ENCODE results near the gene PKD1L1. TPM values are rescaled to one million over a fixed set of nuclear protein-coding genes. Genes with fewer than 3 reads are reported as not detected.

The PKD1L1 gene
- total RNA-seq, 4 donors from 2014 or later: 0.41 to 37.4 (median 17.5) TPM

GRCh38 chr7:47957156-47957555, 8.9 kb upstream of the PKD1L1 start:
- in situ Hi-C loops (cut with MboI; ENCODE audit: low pct_ligation_motif_present in 1 of 4, low pct_unique_long_range_greater_than_20kb in 1 of 4, low sequenced_read_pairs in 3 of 4): no loop called here

GRCh38 chr7:47956220-47956619, 8.0 kb upstream of the PKD1L1 start:
- in situ Hi-C loops (cut with MboI; ENCODE audit: low pct_ligation_motif_present in 1 of 4, low pct_unique_long_range_greater_than_20kb in 1 of 4, low sequenced_read_pairs in 3 of 4): no loop called here
- H3K27ac ChIP-seq: no peak overlapping the region
- peaks cover 0 to 6% (median 2%) of the 10 kb centered on the region in 4 donors for H3K4me1 ChIP-seq
- TF ChIP-seq EP300 (IDR thresholded peaks at IDR 0.05; ENCODE audit: low read depth) (no peak), POLR2A (IDR thresholded peaks at IDR 0.05) (no peak), CTCF (IDR thresholded peaks at IDR 0.05) (no peak), POLR2AphosphoS5 (IDR thresholded peaks at IDR 0.05) (no peak)
- WGBS, 2 donors (ENCODE audit: low coverage in 1 of 2): 92 to 96% methylated on average over 4 to 6 of the region's 6 CpGs
- no peak overlapping the region for H3K4me3 ChIP-seq
- peaks cover 0 to 15% (median 0%) of the 10 kb centered on the region in 4 donors for H3K36me3 ChIP-seq
- no peaks in the 10 kb centered on the region for H3K9me3 ChIP-seq
- DNase-seq: no peak
- H3K27me3 ChIP-seq: no peaks in the 10 kb centered on the region
- intact Hi-C loops (cut with DNase I; ENCODE audit: low total_unique reads): no loop called here

More at GRCh38 chr7:47957156-47957555, 8.9 kb upstream of the PKD1L1 start:
- no peak overlapping the region for H3K27ac ChIP-seq
- no peak for DNase-seq
- no peaks in the 10 kb centered on the region for H3K27me3 ChIP-seq
- WGBS, 2 donors (ENCODE audit: low coverage in 1 of 2): 66 to 77% methylated on average over 6 of the region's 6 CpGs
- no peak overlapping the region for H3K4me3 ChIP-seq
- peaks cover 0 to 19% (median 0%) of the 10 kb centered on the region in 4 donors for H3K36me3 ChIP-seq
- peaks cover 0 to 7% (median 2%) of the 10 kb centered on the region in 4 donors for H3K4me1 ChIP-seq
- TF ChIP-seq EP300 (IDR thresholded peaks at IDR 0.05; ENCODE audit: low read depth) (no peak), POLR2A (IDR thresholded peaks at IDR 0.05) (no peak), CTCF (IDR thresholded peaks at IDR 0.05) (no peak), POLR2AphosphoS5 (IDR thresholded peaks at IDR 0.05) (no peak)
- intact Hi-C loops (cut with DNase I; ENCODE audit: low total_unique reads): no loop called here
- H3K9me3 ChIP-seq: no peaks in the 10 kb centered on the region

- in situ Hi-C loops (cut with MboI; ENCODE audit: low pct_ligation_motif_present in 1 of 4, low pct_unique_long_range_greater_than_20kb in 1 of 4, low sequenced_read_pairs in 3 of 4) (no loop called here), intact Hi-C loops (cut with DNase I; ENCODE audit: low total_unique reads) (no loop called here)
- no peak overlapping the region for H3K27ac ChIP-seq
- no peaks in the 10 kb centered on the region for H3K9me3 ChIP-seq
- peaks cover 0 to 9% (median 0%) of the 10 kb centered on the region in 4 donors for H3K36me3 ChIP-seq
- TF ChIP-seq EP300 (IDR thresholded peaks at IDR 0.05; ENCODE audit: low read depth): no peak
- no peak for TF ChIP-seq POLR2A (IDR thresholded peaks at IDR 0.05)
- TF ChIP-seq CTCF (IDR thresholded peaks at IDR 0.05): no peak
- no peak for TF ChIP-seq POLR2AphosphoS5 (IDR thresholded peaks at IDR 0.05)
- no peaks in the 10 kb centered on the region for H3K27me3 ChIP-seq
- WGBS, 2 donors (ENCODE audit: low coverage in 1 of 2): 89 to 94% methylated on average over 2 to 4 of the region's 4 CpGs
- H3K4me1 ChIP-seq: peaks cover 0 to 17% (median 8%) of the 10 kb centered on the region in 4 donors
- no peak for DNase-seq
- H3K4me3 ChIP-seq: no peak overlapping the region
Measured at GRCh38 chr7:47954231-47954911, 6.1 kb upstream of the PKD1L1 start.

GRCh38 chr7:47953822-47954221, 5.6 kb upstream of the PKD1L1 start:
- Histone ChIP-seq H3K4me3 (no peak overlapping the region), H3K9me3 (no peaks in the 10 kb centered on the region), H3K27ac (no peak overlapping the region), H3K4me1 (peaks cover 0 to 17% (median 8%) of the 10 kb centered on the region in 4 donors), H3K27me3 (no peaks in the 10 kb centered on the region), H3K36me3 (peaks cover 0 to 9% (median 0%) of the 10 kb centered on the region in 4 donors)
- TF ChIP-seq EP300 (IDR thresholded peaks at IDR 0.05; ENCODE audit: low read depth) (no peak), CTCF (IDR thresholded peaks at IDR 0.05) (no peak), POLR2AphosphoS5 (IDR thresholded peaks at IDR 0.05) (no peak), POLR2A (IDR thresholded peaks at IDR 0.05) (no peak)
- WGBS, 2 donors (ENCODE audit: low coverage in 1 of 2): 65 to 93% methylated on average over 2 to 4 of the region's 4 CpGs
- intact Hi-C loops (cut with DNase I; ENCODE audit: low total_unique reads) (no loop called here), in situ Hi-C loops (cut with MboI; ENCODE audit: low pct_ligation_motif_present in 1 of 4, low pct_unique_long_range_greater_than_20kb in 1 of 4, low sequenced_read_pairs in 3 of 4) (no loop called here)
- no peak for DNase-seq

Data from transverse colon (tissue), 4 donors.